ENCODE measurements around the gene CADPS.

GRCh38 chr3:62686503-62687294 lies 188.5 kb downstream of the CADPS start:
- TF ChIP-seq CTCF (optimal IDR thresholded peaks at IDR 0.05 in 1 of 3, IDR thresholded peaks at IDR 0.05 in 1 of 3, conservative IDR thresholded peaks at IDR 0.05 in 1 of 3; ENCODE audit: extremely low read depth in 1 of 3, insufficient read depth in 2 of 3, low read length in 3 of 3) (no peak), EZH2 (IDR thresholded peaks at IDR 0.05; ENCODE audit: low read length) (no peak)
